GM23338 (cell line): ENCODE results near the gene EIF1B. TPM values are rescaled to one million over a fixed set of nuclear protein-coding genes. Genes with fewer than 3 reads are reported as not detected.

ENCODE experiments used
- ATAC-seq: fragments of 200-7000 bp; cut with Tn5 transposase; 3 replicates; pipeline ENCODE4 v1.9.1; 2020
- DNase-seq: peaks from one replicate; pipeline ENCODE4 v3.0.0-alpha.2; 2015; ENCODE audit warnings: low spot score
- H2AFZ ChIP-seq: fragments of 200-600 bp; sonication (generic); 2 replicates; pipeline ENCODE4 v1.8.0; 2016; ENCODE audit warnings: antibody characterized with exemption, mild to moderate bottlenecking, moderate library complexity
- H3F3A ChIP-seq: fragments of 200-600 bp; sonication (generic); replicated peaks from 2 replicates; pipeline ENCODE4 v1.8.0; 2017; ENCODE audit warnings: antibody characterized with exemption, mixed run types, low read depth
- H3K27ac ChIP-seq: fragments of 200-600 bp; sonication (generic); 2 replicates; pipeline ENCODE4 v1.6.1; 2016; ENCODE audit warnings: low read depth
- H3K27me3 ChIP-seq: fragments of 200-600 bp; sonication (generic); 2 replicates; pipeline ENCODE4 v1.8.0; 2016; ENCODE audit warnings: mild to moderate bottlenecking, mixed run types, moderate library complexity; ENCODE audit not compliant: insufficient read depth
- H3K36me3 ChIP-seq: fragments of 200-600 bp; sonication (generic); 2 replicates; pipeline ENCODE4 v1.8.0; 2016; ENCODE audit warnings: mild to moderate bottlenecking; ENCODE audit not compliant: insufficient read depth
- H3K4me1 ChIP-seq: fragments of 200-600 bp; sonication (generic); 2 replicates; pipeline ENCODE4 v1.8.0; 2016; ENCODE audit warnings: mild to moderate bottlenecking, moderate library complexity; ENCODE audit not compliant: insufficient read depth
- H3K4me2 ChIP-seq: fragments of 200-600 bp; sonication (generic); 2 replicates; pipeline ENCODE4 v1.7.1; 2017; ENCODE audit warnings: mixed run types
- H3K4me3 ChIP-seq: fragments of 200-600 bp; sonication (generic); 2 replicates; pipeline ENCODE4 v1.6.1; 2016; ENCODE audit warnings: mixed run types
- H3K79me2 ChIP-seq: fragments of 200-600 bp; sonication (generic); replicated peaks from 2 replicates; pipeline ENCODE4 v1.8.0; 2017; ENCODE audit warnings: mild to moderate bottlenecking; ENCODE audit not compliant: insufficient read depth
- H3K9me2 ChIP-seq: fragments of 200-600 bp; sonication (generic); 2 replicates; pipeline ENCODE4 v1.8.0; 2017; ENCODE audit not compliant: insufficient read depth
- H4K20me1 ChIP-seq: fragments of 200-600 bp; sonication (generic); replicated peaks from 2 replicates; pipeline ENCODE4 v1.8.0; 2017; ENCODE audit warnings: mild to moderate bottlenecking; ENCODE audit not compliant: insufficient read depth
- H3K27ac Mint-ChIP-seq: 2 replicates; pipeline ENCODE4 v1.8.0; 2020; ENCODE audit warnings: inconsistent platforms, mild to moderate bottlenecking, moderate library complexity, mixed read lengths
- H3K27me3 Mint-ChIP-seq: 3 replicates; pipeline ENCODE4 v1.8.0; 2022; ENCODE audit warnings: low read depth, mild to moderate bottlenecking, moderate library complexity, mixed read lengths, inconsistent platforms; ENCODE audit not compliant: insufficient read depth, poor library complexity
- H3K36me3 Mint-ChIP-seq: 3 replicates; pipeline ENCODE4 v1.8.0; 2021; ENCODE audit warnings: low read depth, mild to moderate bottlenecking, inconsistent platforms, moderate library complexity, mixed read lengths
- H3K4me1 Mint-ChIP-seq: 3 replicates; pipeline ENCODE4 v1.8.0; 2020; ENCODE audit warnings: mild to moderate bottlenecking, inconsistent platforms, mixed read lengths
- H3K4me3 Mint-ChIP-seq: 3 replicates; pipeline ENCODE4 v1.8.0; 2021; ENCODE audit warnings: moderate library complexity, mild to moderate bottlenecking, inconsistent platforms, mixed read lengths
- H3K9me3 Mint-ChIP-seq: 3 replicates; pipeline ENCODE4 v1.8.0; 2020; ENCODE audit warnings: moderate library complexity, mild to moderate bottlenecking, inconsistent platforms, mixed read lengths
- CREB1 ChIP-seq: fragments of 250-450 bp; sonication (Bioruptor Pico); IDR thresholded peaks from 2 replicates; pipeline ENCODE4 v1.5.0; 2020; ENCODE audit warnings: low read depth, mild to moderate bottlenecking, moderate library complexity
- EZH2 ChIP-seq: fragments of 200-600 bp; sonication (generic); IDR thresholded peaks from one replicate; pipeline ENCODE4 v1.8.0; 2017; ENCODE audit warnings: antibody characterized with exemption, mild to moderate bottlenecking, low read depth; ENCODE audit not compliant: unreplicated experiment
- EZH2phosphoT487 ChIP-seq: fragments of 200-600 bp; sonication (generic); IDR thresholded peaks from one replicate; pipeline ENCODE4 v1.8.1; 2018; ENCODE audit warnings: antibody characterized with exemption; ENCODE audit not compliant: unreplicated experiment
- JUNB ChIP-seq: IDR thresholded peaks from one replicate; pipeline ENCODE4 v1.6.1; 2016; ENCODE audit warnings: antibody characterized with exemption; ENCODE audit not compliant: unreplicated experiment
- NANOG ChIP-seq: IDR thresholded peaks from 2 replicates; pipeline ENCODE4 v1.6.1; 2016; ENCODE audit warnings: antibody characterized with exemption, borderline replicate concordance
- STAT1 ChIP-seq: IDR thresholded peaks from one replicate; pipeline ENCODE4 v1.6.1; 2016; ENCODE audit warnings: antibody characterized with exemption; ENCODE audit not compliant: unreplicated experiment
- ZNF331 ChIP-seq: fragments of 250-450 bp; sonication (Bioruptor Pico); IDR thresholded peaks from 2 replicates; pipeline ENCODE4 v1.5.0; 2020; ENCODE audit warnings: low read depth, mild to moderate bottlenecking, moderate library complexity
- polyA plus RNA-seq: library from polyadenylated mRNA; unstranded; fragments of >200 nt; fragmentation: Nextera tagmentation; extraction: Ambion mirVana; gene quantifications from 2 replicates; pipeline ENCODE4 v1.2.1, GENCODE V29; 2016
- total RNA-seq: library from RNA; depleted of rRNA; stranded (reverse); fragments of >200 nt; shearing (Covaris generic); gene quantifications from 2 replicates; pipeline ENCODE4 v1.2.3, GENCODE V29; 2014
- TF ChIP-seq, protein P1 (sequence below): IDR thresholded peaks from 2 replicates; pipeline ENCODE4 v1.6.1; 2016; ENCODE audit warnings: antibody characterized with exemption
- TF ChIP-seq, protein P2 (sequence below), 2 experiments: fragments of 200-600 bp in 1 of 2; sonication (generic) in 1 of 2; conservative IDR thresholded peaks; 2 replicates each; pipeline versions ENCODE4 v1.5.1 to v1.6.1; 2016 to 2017; ENCODE audit warnings: antibody characterized with exemption in 2 of 2, low read depth in 2 of 2, mild to moderate bottlenecking in 2 of 2, moderate library complexity in 1 of 2
- TF ChIP-seq, protein P3 (sequence below): fragments of 250-450 bp; sonication (Bioruptor Pico); IDR thresholded peaks from 2 replicates; pipeline ENCODE4 v1.5.0; 2020; ENCODE audit warnings: mild to moderate bottlenecking, moderate library complexity

Gene EIF1B
- total and polyA plus RNA-seq, 2 experiments from 2014 or later: 24.4 to 229 TPM

DNA sequence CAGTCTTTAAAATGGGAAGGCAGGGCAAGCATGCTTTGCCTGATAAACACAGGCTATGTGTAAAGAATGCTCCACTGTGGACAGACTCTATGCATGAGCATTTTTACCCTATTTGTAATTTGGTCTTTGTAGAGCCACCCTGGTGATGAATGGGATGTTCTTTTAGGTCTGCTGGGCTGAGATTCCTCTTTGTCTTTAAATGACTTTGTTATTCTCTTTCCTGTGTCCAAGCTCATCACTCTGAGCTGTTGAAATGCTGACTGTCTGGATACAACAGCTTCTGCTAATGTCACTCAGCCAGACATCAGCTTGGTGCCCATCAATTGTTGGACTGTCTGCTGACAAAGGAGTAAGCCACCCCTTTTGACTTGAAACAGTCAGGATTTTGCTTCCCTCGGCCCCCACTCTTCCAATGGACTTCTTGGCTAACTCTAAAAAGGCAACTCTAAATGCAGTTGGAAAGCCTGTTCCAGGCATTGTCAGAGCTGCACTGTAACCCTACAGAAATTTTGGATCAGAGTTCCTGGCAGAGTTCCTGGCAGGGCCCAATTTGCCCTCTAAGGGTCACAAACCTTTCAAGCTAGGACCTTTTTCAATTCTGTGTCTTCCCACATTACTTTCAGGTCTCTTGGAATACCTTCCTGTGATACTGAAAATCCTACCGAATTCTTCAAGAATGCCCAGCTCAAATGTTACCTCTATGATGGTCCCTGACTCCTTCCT is 40.5 kb upstream of the EIF1B start:
- TF ChIP-seq STAT1 (no peak), CREB1 (CRISPR knock-in tag) (no peak), NANOG (no peak)
- TF ChIP-seq, protein P1, sequence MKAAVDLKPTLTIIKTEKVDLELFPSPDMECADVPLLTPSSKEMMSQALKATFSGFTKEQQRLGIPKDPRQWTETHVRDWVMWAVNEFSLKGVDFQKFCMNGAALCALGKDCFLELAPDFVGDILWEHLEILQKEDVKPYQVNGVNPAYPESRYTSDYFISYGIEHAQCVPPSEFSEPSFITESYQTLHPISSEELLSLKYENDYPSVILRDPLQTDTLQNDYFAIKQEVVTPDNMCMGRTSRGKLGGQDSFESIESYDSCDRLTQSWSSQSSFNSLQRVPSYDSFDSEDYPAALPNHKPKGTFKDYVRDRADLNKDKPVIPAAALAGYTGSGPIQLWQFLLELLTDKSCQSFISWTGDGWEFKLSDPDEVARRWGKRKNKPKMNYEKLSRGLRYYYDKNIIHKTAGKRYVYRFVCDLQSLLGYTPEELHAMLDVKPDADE: no peak
- TF ChIP-seq, protein P2, sequence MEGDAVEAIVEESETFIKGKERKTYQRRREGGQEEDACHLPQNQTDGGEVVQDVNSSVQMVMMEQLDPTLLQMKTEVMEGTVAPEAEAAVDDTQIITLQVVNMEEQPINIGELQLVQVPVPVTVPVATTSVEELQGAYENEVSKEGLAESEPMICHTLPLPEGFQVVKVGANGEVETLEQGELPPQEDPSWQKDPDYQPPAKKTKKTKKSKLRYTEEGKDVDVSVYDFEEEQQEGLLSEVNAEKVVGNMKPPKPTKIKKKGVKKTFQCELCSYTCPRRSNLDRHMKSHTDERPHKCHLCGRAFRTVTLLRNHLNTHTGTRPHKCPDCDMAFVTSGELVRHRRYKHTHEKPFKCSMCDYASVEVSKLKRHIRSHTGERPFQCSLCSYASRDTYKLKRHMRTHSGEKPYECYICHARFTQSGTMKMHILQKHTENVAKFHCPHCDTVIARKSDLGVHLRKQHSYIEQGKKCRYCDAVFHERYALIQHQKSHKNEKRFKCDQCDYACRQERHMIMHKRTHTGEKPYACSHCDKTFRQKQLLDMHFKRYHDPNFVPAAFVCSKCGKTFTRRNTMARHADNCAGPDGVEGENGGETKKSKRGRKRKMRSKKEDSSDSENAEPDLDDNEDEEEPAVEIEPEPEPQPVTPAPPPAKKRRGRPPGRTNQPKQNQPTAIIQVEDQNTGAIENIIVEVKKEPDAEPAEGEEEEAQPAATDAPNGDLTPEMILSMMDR (conservative IDR thresholded peaks at IDR 0.05; ENCODE audit: low read depth in 2 of 2): no peak
- no peak for ATAC-seq
- H3K4me3 ChIP-seq: no peak overlapping the region

DNA sequence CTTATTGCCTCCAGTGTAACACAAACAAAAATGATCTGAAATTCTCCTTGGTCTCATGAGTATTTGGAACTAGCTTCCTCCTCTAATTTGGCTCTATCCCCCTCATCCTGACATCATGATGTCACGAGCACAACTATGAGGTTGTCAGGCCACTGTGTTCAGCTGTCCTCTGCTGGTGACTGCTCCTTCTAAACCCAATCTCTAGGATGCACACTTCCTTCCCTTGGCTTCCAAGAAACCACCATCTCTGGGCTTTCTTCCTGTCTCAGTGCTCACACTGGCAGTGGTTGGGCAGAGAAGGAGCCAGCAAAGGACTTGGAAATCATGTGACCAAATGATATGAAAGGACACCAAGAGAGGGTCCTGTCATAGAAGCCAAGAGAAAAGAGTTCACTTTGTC is 30.7 kb upstream of the EIF1B start:
- H3K27me3 Mint-ChIP-seq: no peaks in the 10 kb centered on the region
- no peak overlapping the region for H2AFZ ChIP-seq
- ATAC-seq (no peak), DNase-seq (no peak)
- no peak overlapping the region for H3K27ac ChIP-seq
- TF ChIP-seq EZH2phosphoT487: no peak
- TF ChIP-seq EZH2: no peak
- no peak for TF ChIP-seq ZNF331 (CRISPR knock-in tag)
- TF ChIP-seq, protein P3, sequence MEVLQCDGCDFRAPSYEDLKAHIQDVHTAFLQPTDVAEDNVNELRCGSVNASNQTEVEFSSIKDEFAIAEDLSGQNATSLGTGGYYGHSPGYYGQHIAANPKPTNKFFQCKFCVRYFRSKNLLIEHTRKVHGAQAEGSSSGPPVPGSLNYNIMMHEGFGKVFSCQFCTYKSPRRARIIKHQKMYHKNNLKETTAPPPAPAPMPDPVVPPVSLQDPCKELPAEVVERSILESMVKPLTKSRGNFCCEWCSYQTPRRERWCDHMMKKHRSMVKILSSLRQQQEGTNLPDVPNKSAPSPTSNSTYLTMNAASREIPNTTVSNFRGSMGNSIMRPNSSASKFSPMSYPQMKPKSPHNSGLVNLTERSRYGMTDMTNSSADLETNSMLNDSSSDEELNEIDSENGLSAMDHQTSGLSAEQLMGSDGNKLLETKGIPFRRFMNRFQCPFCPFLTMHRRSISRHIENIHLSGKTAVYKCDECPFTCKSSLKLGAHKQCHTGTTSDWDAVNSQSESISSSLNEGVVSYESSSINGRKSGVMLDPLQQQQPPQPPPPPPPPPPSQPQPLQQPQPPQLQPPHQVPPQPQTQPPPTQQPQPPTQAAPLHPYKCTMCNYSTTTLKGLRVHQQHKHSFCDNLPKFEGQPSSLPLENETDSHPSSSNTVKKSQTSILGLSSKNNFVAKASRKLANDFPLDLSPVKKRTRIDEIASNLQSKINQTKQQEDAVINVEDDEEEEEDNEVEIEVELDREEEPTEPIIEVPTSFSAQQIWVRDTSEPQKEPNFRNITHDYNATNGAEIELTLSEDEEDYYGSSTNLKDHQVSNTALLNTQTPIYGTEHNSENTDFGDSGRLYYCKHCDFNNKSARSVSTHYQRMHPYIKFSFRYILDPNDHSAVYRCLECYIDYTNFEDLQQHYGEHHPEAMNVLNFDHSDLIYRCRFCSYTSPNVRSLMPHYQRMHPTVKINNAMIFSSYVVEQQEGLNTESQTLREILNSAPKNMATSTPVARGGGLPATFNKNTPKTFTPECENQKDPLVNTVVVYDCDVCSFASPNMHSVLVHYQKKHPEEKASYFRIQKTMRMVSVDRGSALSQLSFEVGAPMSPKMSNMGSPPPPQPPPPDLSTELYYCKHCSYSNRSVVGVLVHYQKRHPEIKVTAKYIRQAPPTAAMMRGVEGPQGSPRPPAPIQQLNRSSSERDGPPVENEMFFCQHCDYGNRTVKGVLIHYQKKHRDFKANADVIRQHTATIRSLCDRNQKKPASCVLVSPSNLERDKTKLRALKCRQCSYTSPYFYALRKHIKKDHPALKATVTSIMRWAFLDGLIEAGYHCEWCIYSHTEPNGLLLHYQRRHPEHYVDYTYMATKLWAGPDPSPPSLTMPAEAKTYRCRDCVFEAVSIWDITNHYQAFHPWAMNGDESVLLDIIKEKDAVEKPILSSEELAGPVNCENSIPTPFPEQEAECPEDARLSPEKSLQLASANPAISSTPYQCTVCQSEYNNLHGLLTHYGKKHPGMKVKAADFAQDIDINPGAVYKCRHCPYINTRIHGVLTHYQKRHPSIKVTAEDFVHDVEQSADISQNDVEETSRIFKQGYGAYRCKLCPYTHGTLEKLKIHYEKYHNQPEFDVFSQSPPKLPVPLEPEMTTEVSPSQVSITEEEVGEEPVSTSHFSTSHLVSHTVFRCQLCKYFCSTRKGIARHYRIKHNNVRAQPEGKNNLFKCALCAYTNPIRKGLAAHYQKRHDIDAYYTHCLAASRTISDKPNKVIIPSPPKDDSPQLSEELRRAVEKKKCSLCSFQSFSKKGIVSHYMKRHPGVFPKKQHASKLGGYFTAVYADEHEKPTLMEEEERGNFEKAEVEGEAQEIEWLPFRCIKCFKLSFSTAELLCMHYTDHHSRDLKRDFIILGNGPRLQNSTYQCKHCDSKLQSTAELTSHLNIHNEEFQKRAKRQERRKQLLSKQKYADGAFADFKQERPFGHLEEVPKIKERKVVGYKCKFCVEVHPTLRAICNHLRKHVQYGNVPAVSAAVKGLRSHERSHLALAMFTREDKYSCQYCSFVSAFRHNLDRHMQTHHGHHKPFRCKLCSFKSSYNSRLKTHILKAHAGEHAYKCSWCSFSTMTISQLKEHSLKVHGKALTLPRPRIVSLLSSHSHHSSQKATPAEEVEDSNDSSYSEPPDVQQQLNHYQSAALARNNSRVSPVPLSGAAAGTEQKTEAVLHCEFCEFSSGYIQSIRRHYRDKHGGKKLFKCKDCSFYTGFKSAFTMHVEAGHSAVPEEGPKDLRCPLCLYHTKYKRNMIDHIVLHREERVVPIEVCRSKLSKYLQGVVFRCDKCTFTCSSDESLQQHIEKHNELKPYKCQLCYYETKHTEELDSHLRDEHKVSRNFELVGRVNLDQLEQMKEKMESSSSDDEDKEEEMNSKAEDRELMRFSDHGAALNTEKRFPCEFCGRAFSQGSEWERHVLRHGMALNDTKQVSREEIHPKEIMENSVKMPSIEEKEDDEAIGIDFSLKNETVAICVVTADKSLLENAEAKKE (CRISPR knock-in tag): no peak
- no peak for TF ChIP-seq JUNB
- no peak overlapping the region for H3K4me3 ChIP-seq
- H3K4me3 Mint-ChIP-seq: no peak overlapping the region
- H3K36me3 Mint-ChIP-seq: no peaks in the 10 kb centered on the region
- no peaks in the 10 kb centered on the region for H3F3A ChIP-seq
- no peak overlapping the region for H3K27ac Mint-ChIP-seq
- no peaks in the 10 kb centered on the region for H3K4me1 ChIP-seq
- H3K36me3 ChIP-seq: no peaks in the 10 kb centered on the region
- H3K79me2 ChIP-seq: no peaks in the 10 kb centered on the region
- peaks cover 5% of the 10 kb centered on the region; the same call in 1 of the 2 replicates for H3K9me2 ChIP-seq
- no peaks in the 10 kb centered on the region for H3K27me3 ChIP-seq
- no peak overlapping the region for H3K4me2 ChIP-seq
- H4K20me1 ChIP-seq: no peaks in the 10 kb centered on the region
- no peaks in the 10 kb centered on the region for H3K4me1 Mint-ChIP-seq
- peaks cover 4% of the 10 kb centered on the region; the same call in 2 of the 3 replicates for H3K9me3 Mint-ChIP-seq

More for the DNA sequence above, 40.5 kb upstream of the EIF1B start:
- Histone ChIP-seq H3K27me3 (no peaks in the 10 kb centered on the region), H3K4me1 (no peaks in the 10 kb centered on the region), H3K79me2 (no peaks in the 10 kb centered on the region), H3F3A (no peaks in the 10 kb centered on the region), H3K36me3 (no peaks in the 10 kb centered on the region), H3K27ac (no peak overlapping the region), H3K4me2 (no peak overlapping the region), H4K20me1 (no peaks in the 10 kb centered on the region), H2AFZ (no peak overlapping the region; the same call in 1 of the 2 replicates), H3K9me2 (peaks cover 4% of the 10 kb centered on the region; the same call in 1 of the 2 replicates)
- no peak for DNase-seq
- no peak overlapping the region for H3K27ac Mint-ChIP-seq
- peaks cover 2% of the 10 kb centered on the region for H3K27me3 Mint-ChIP-seq
- H3K4me3 Mint-ChIP-seq: no peak overlapping the region
- no peaks in the 10 kb centered on the region; the same call in 2 of the 3 replicates for H3K4me1 Mint-ChIP-seq
- no peaks in the 10 kb centered on the region for H3K36me3 Mint-ChIP-seq
- H3K9me3 Mint-ChIP-seq: no peaks in the 10 kb centered on the region
